Neural progenitor cell (in vitro differentiated cells): ENCODE data around the gene MFAP3L. TPM values are rescaled to one million over a fixed set of nuclear protein-coding genes. Genes with fewer than 3 reads are reported as not detected.

ENCODE experiments used
- DNase-seq: peaks from one replicate; pipeline ENCODE4 v3.0.0-alpha.2; 2016; ENCODE audit warnings: low spot score
- H2AFZ ChIP-seq: fragments of 200-600 bp; sonication (generic); replicated peaks from 2 replicates; pipeline ENCODE4 v1.6.1; 2016; ENCODE audit warnings: antibody characterized with exemption
- H3F3A ChIP-seq: fragments of 200-600 bp; sonication (generic); 2 replicates; pipeline ENCODE4 v1.6.1; 2016; ENCODE audit warnings: antibody characterized with exemption, low read depth
- H3K27ac ChIP-seq: fragments of 200-600 bp; sonication (generic); 2 replicates; pipeline ENCODE4 v1.5.1; 2016; ENCODE audit warnings: mild to moderate bottlenecking
- H3K27me3 ChIP-seq: fragments of 200-600 bp; sonication (generic); 2 replicates; pipeline ENCODE4 v1.6.1; 2016; ENCODE audit warnings: mild to moderate bottlenecking, moderate library complexity
- H3K36me3 ChIP-seq: fragments of 200-600 bp; sonication (generic); 2 replicates; pipeline ENCODE4 v1.5.1; 2016
- H3K4me1 ChIP-seq: fragments of 200-600 bp; sonication (generic); 2 replicates; pipeline ENCODE4 v1.6.1; 2016; ENCODE audit warnings: mixed run types
- H3K4me2 ChIP-seq: fragments of 200-600 bp; sonication (generic); 2 replicates; pipeline ENCODE4 v1.6.1; 2016
- H3K4me3 ChIP-seq: fragments of 200-600 bp; sonication (generic); 2 replicates; pipeline ENCODE4 v1.5.1; 2016
- H3K79me2 ChIP-seq: fragments of 200-600 bp; sonication (generic); 2 replicates; pipeline ENCODE4 v1.6.1; 2016; ENCODE audit warnings: low read depth
- H3K9ac ChIP-seq: fragments of 200-600 bp; sonication (generic); 2 replicates; pipeline ENCODE4 v1.6.1; 2016
- H3K9me3 ChIP-seq: fragments of 200-600 bp; sonication (generic); 2 replicates; pipeline ENCODE4 v1.5.1; 2016; ENCODE audit warnings: low read depth
- H4K20me1 ChIP-seq: fragments of 200-600 bp; sonication (generic); 2 replicates; pipeline ENCODE4 v1.6.1; 2016; ENCODE audit warnings: low read depth
- H3K27ac Mint-ChIP-seq: 3 replicates; pipeline ENCODE4 v1.8.0; 2021; ENCODE audit warnings: mixed read lengths
- H3K27me3 Mint-ChIP-seq: 2 replicates; pipeline ENCODE4 v1.8.0; 2022; ENCODE audit warnings: low read depth, mild to moderate bottlenecking, inconsistent platforms, moderate library complexity, mixed read lengths; ENCODE audit not compliant: insufficient read depth
- H3K36me3 Mint-ChIP-seq: 3 replicates; pipeline ENCODE4 v1.8.0; 2021; ENCODE audit warnings: mixed read lengths
- H3K4me1 Mint-ChIP-seq: 3 replicates; pipeline ENCODE4 v1.8.0; 2021; ENCODE audit warnings: mixed read lengths
- H3K4me3 Mint-ChIP-seq: 3 replicates; pipeline ENCODE4 v1.8.0; 2021; ENCODE audit warnings: mild to moderate bottlenecking, moderate library complexity, mixed read lengths
- H3K9me3 Mint-ChIP-seq: 3 replicates; pipeline ENCODE4 v1.8.0; 2020; ENCODE audit warnings: mixed read lengths
- CTCF ChIP-seq: fragments of 200-600 bp; sonication (generic); IDR thresholded peaks from 2 replicates; pipeline ENCODE4 v1.5.1; 2017; ENCODE audit warnings: antibody characterized with exemption, mild to moderate bottlenecking
- EZH2 ChIP-seq: fragments of 200-600 bp; sonication (generic); IDR thresholded peaks from 2 replicates; pipeline ENCODE4 v1.6.1; 2017; ENCODE audit warnings: antibody characterized with exemption, mild to moderate bottlenecking, moderate library complexity
- EZH2phosphoT487 ChIP-seq: fragments of 200-600 bp; sonication (generic); IDR thresholded peaks from 2 replicates; pipeline ENCODE4 v1.6.1; 2017; ENCODE audit warnings: antibody characterized with exemption
- total RNA-seq: library from RNA; depleted of rRNA; stranded (reverse); fragments of >200 nt; gene quantifications from 2 replicates; pipeline ENCODE4 v1.2.3, GENCODE V29; 2015; ENCODE audit warnings: low replicate concordance

Gene MFAP3L
- total RNA-seq, 1 donor from 2014 or later: 30.7 TPM

- peak overlapping the region; percentile 72 for H3K4me3 ChIP-seq
- no peaks in the 10 kb centered on the region for H3K9me3 ChIP-seq
- Mint-ChIP-seq H3K4me1 (peaks cover 13% of the 10 kb centered on the region), H3K9me3 (no peaks in the 10 kb centered on the region), H3K27me3 (peaks cover 16% of the 10 kb centered on the region), H3K27ac (no peak overlapping the region), H3K36me3 (peaks cover 2% of the 10 kb centered on the region), H3K4me3 (peak overlapping the region; percentile 91)
- H3K4me2 ChIP-seq: peak overlapping the region; percentile 94
- TF ChIP-seq EZH2 (peak; percentile 56), EZH2phosphoT487 (peak; percentile 22), CTCF (no peak)
- peaks cover 7% of the 10 kb centered on the region for H3K79me2 ChIP-seq
- peaks cover 44% of the 10 kb centered on the region for H3K27me3 ChIP-seq
- peak overlapping the region; percentile 86 for H2AFZ ChIP-seq
- H4K20me1 ChIP-seq: no peaks in the 10 kb centered on the region
- no peaks in the 10 kb centered on the region for H3K36me3 ChIP-seq
- peaks cover 23% of the 10 kb centered on the region for H3K4me1 ChIP-seq
- no peak overlapping the region for H3K9ac ChIP-seq
- peak; percentile 58 for DNase-seq
- peak overlapping the region; percentile 50 for H3K27ac ChIP-seq
- peaks cover 6% of the 10 kb centered on the region for H3F3A ChIP-seq
Measured at GRCh38 chr4:170025523-170026252, 507 bp downstream of the MFAP3L start.

GRCh38 chr4:170022211-170022610 is 4.0 kb downstream of the MFAP3L start:
- no peak overlapping the region for H3K9ac ChIP-seq
- H3F3A ChIP-seq: peaks cover 6% of the 10 kb centered on the region
- peaks cover 30% of the 10 kb centered on the region for H3K4me1 ChIP-seq
- no peak for DNase-seq
- no peaks in the 10 kb centered on the region for H3K9me3 ChIP-seq
- H2AFZ ChIP-seq: no peak overlapping the region
- H3K36me3 ChIP-seq: no peaks in the 10 kb centered on the region
- H3K9me3 Mint-ChIP-seq: no peaks in the 10 kb centered on the region
- H4K20me1 ChIP-seq: no peaks in the 10 kb centered on the region
- H3K4me1 Mint-ChIP-seq: peaks cover 9% of the 10 kb centered on the region
- H3K27me3 ChIP-seq: peaks cover 19% of the 10 kb centered on the region
- TF ChIP-seq EZH2phosphoT487 (no peak), CTCF (no peak), EZH2 (no peak)
- peaks cover 7% of the 10 kb centered on the region for H3K79me2 ChIP-seq
- no peak overlapping the region for H3K4me3 ChIP-seq
- no peak overlapping the region for H3K4me2 ChIP-seq
- H3K27ac ChIP-seq: no peak overlapping the region
- no peak overlapping the region for H3K27ac Mint-ChIP-seq
- no peaks in the 10 kb centered on the region for H3K36me3 Mint-ChIP-seq
- no peak overlapping the region for H3K4me3 Mint-ChIP-seq
- peaks cover 11% of the 10 kb centered on the region for H3K27me3 Mint-ChIP-seq

GRCh38 chr4:170017252-170017651 is 8.9 kb downstream of the MFAP3L start:
- H3K79me2 ChIP-seq: peaks cover 7% of the 10 kb centered on the region
- H3K4me3 ChIP-seq: no peak overlapping the region
- DNase-seq: no peak
- H2AFZ ChIP-seq: no peak overlapping the region
- H3K4me2 ChIP-seq: no peak overlapping the region
- peaks cover 40% of the 10 kb centered on the region for H3K4me1 Mint-ChIP-seq
- H4K20me1 ChIP-seq: no peaks in the 10 kb centered on the region
- H3K27me3 Mint-ChIP-seq: peaks cover 4% of the 10 kb centered on the region
- no peak overlapping the region for H3K27ac Mint-ChIP-seq
- H3K36me3 Mint-ChIP-seq: no peaks in the 10 kb centered on the region
- no peak for TF ChIP-seq EZH2
- TF ChIP-seq EZH2phosphoT487: no peak
- no peak for TF ChIP-seq CTCF
- no peaks in the 10 kb centered on the region for H3K9me3 Mint-ChIP-seq
- H3K27ac ChIP-seq: no peak overlapping the region
- H3K27me3 ChIP-seq: no peaks in the 10 kb centered on the region
- no peaks in the 10 kb centered on the region for H3K36me3 ChIP-seq
- H3F3A ChIP-seq: no peaks in the 10 kb centered on the region
- H3K9me3 ChIP-seq: no peaks in the 10 kb centered on the region
- H3K4me1 ChIP-seq: peaks cover 28% of the 10 kb centered on the region
- no peak overlapping the region for H3K4me3 Mint-ChIP-seq
- no peak overlapping the region for H3K9ac ChIP-seq
